ENCODE results near the gene RIOX2. TPM values are rescaled to one million over a fixed set of nuclear protein-coding genes. Genes with fewer than 3 reads are reported as not detected.

RIOX2 gene
- total RNA-seq, 2 experiments from 2014 or later = 26.8 to 32.0 TPM

- no TSS peak for BruUV-seq (replicated peaks)
- CTCF ChIA-PET (ENCODE audit: unreplicated experiment) = no interaction called here
- intact Hi-C loops (cut with micrococcal nuclease; ENCODE audit: unreplicated experiment) = no loop called here
Measured at GRCh38 chr3:98018301-98018700, 46.1 kb upstream of the RIOX2 start.

GRCh38 chr3:98014268-98014585, 42.0 kb upstream of the RIOX2 start:
- Histone ChIP-seq H3K4me2 (ENCODE audit: low read length) (no peak overlapping the region), H4K20me1 (ENCODE audit: insufficient read depth, low read length) (no peaks in the 10 kb centered on the region), H2AFZ (ENCODE audit: low read length) (no peak overlapping the region), H3K27ac (ENCODE audit: low read depth, low read length, poor library complexity, severe bottlenecking) (no peak overlapping the region), H3K9me3 (ENCODE audit: low read length) (no peaks in the 10 kb centered on the region), H3K79me2 (ENCODE audit: insufficient read depth, low read depth, low read length) (no peaks in the 10 kb centered on the region), H3K4me1 (ENCODE audit: insufficient read depth, low read length, poor library complexity, severe bottlenecking) (peaks cover 2% of the 10 kb centered on the region), H3K36me3 (ENCODE audit: insufficient read depth, low read length) (no peaks in the 10 kb centered on the region), H3K4me3 (ENCODE audit: low read depth, low read length, poor library complexity, severe bottlenecking) (no peak overlapping the region), H3K9me2 (ENCODE audit: insufficient read depth, low read length) (no peaks in the 10 kb centered on the region)
- CTCF ChIA-PET (ENCODE audit: unreplicated experiment) = no interaction called here
- BruUV-seq (replicated peaks) = no TSS peak
- DNase-seq (ENCODE audit: low spot score) = no peak
- POLR2A ChIA-PET = interaction anchor here (0.6 to 2.4 kb wide), 4 partner anchors 13 to 514 kb away, joined by 3 to 8 read pairs (median 4); no protein-coding TSS in a partner anchor
- no peak for TF ChIP-seq CTCF (conservative IDR thresholded peaks at IDR 0.05; ENCODE audit: low read length)
- TF ChIP-seq EZH2phosphoT487 (IDR thresholded peaks at IDR 0.05; ENCODE audit: borderline replicate concordance, low read depth, low read length) = no peak
- intact Hi-C loops (cut with micrococcal nuclease; ENCODE audit: unreplicated experiment) = no loop called here

More at GRCh38 chr3:98018301-98018700, 46.1 kb upstream of the RIOX2 start:
- Histone ChIP-seq H3K4me1 (ENCODE audit: insufficient read depth, low read length, poor library complexity, severe bottlenecking) (no peaks in the 10 kb centered on the region), H3K79me2 (ENCODE audit: insufficient read depth, low read depth, low read length) (no peaks in the 10 kb centered on the region), H4K20me1 (ENCODE audit: insufficient read depth, low read length) (no peaks in the 10 kb centered on the region), H3K9me3 (ENCODE audit: low read length) (no peaks in the 10 kb centered on the region), H2AFZ (ENCODE audit: low read length) (no peak overlapping the region), H3K36me3 (ENCODE audit: insufficient read depth, low read length) (no peaks in the 10 kb centered on the region), H3K4me2 (ENCODE audit: low read length) (no peak overlapping the region), H3K4me3 (ENCODE audit: low read depth, low read length, poor library complexity, severe bottlenecking) (no peak overlapping the region), H3K27ac (ENCODE audit: low read depth, low read length, poor library complexity, severe bottlenecking) (no peak overlapping the region), H3K9me2 (ENCODE audit: insufficient read depth, low read length) (no peaks in the 10 kb centered on the region)
- TF ChIP-seq CTCF (conservative IDR thresholded peaks at IDR 0.05; ENCODE audit: low read length) (no peak), EZH2phosphoT487 (IDR thresholded peaks at IDR 0.05; ENCODE audit: borderline replicate concordance, low read depth, low read length) (no peak)
- DNase-seq (ENCODE audit: low spot score) = no peak
- POLR2A ChIA-PET = no interaction called here

- no peak overlapping the region for H3K4me3 ChIP-seq (ENCODE audit: low read depth, low read length, poor library complexity, severe bottlenecking)
- intact Hi-C loops (cut with micrococcal nuclease; ENCODE audit: unreplicated experiment) = no loop called here
- TF ChIP-seq CTCF (conservative IDR thresholded peaks at IDR 0.05; ENCODE audit: low read length) = 0 out of 2 replicates have a peak, but pooled peaks have one; percentile 22
- TF ChIP-seq EZH2phosphoT487 (IDR thresholded peaks at IDR 0.05; ENCODE audit: borderline replicate concordance, low read depth, low read length) = no peak
- H4K20me1 ChIP-seq (ENCODE audit: insufficient read depth, low read length) = no peaks in the 10 kb centered on the region
- BruUV-seq (replicated peaks) = no TSS peak
- H3K9me3 ChIP-seq (ENCODE audit: low read length) = no peaks in the 10 kb centered on the region
- H2AFZ ChIP-seq (ENCODE audit: low read length) = no peak overlapping the region
- H3K4me2 ChIP-seq (ENCODE audit: low read length) = no peak overlapping the region
- no peaks in the 10 kb centered on the region for H3K9me2 ChIP-seq (ENCODE audit: insufficient read depth, low read length)
- ChIA-PET CTCF (ENCODE audit: unreplicated experiment) (interaction anchor here (1.0 to 1.5 kb wide), 2 partner anchors 8 to 46 kb away, joined by 3 to 4 read pairs; no protein-coding TSS in a partner anchor), POLR2A (interaction anchor here (0.7 to 2.4 kb wide), 5 partner anchors 8 to 514 kb away, joined by 3 to 8 read pairs (median 4); no protein-coding TSS in a partner anchor)
- H3K79me2 ChIP-seq (ENCODE audit: insufficient read depth, low read depth, low read length) = no peaks in the 10 kb centered on the region
- peak; percentile 11 for DNase-seq (ENCODE audit: low spot score)
- no peaks in the 10 kb centered on the region for H3K36me3 ChIP-seq (ENCODE audit: insufficient read depth, low read length)
- H3K4me1 ChIP-seq (ENCODE audit: insufficient read depth, low read length, poor library complexity, severe bottlenecking) = peaks cover 8% of the 10 kb centered on the region
- H3K27ac ChIP-seq (ENCODE audit: low read depth, low read length, poor library complexity, severe bottlenecking) = no peak overlapping the region
Measured at GRCh38 chr3:98013411-98014267, 41.4 kb upstream of the RIOX2 start.

Data from OCI-LY7 (cell line).